Progenitor cell of endocrine pancreas (in vitro differentiated cells): ENCODE results near the gene PACSIN1. TPM values are rescaled to one million over a fixed set of nuclear protein-coding genes. Genes with fewer than 3 reads are reported as not detected.

Experiments
- DNase-seq: peaks from one replicate; pipeline ENCODE4 v3.0.0; 2021; ENCODE audit warnings: low spot score; ENCODE audit not compliant: unreplicated experiment
- H3K27ac Mint-ChIP-seq: 2 replicates; pipeline ENCODE4 v1.8.0; 2021; ENCODE audit warnings: mild to moderate bottlenecking, moderate library complexity, mixed read lengths
- H3K27me3 Mint-ChIP-seq: 2 replicates; pipeline ENCODE4 v1.8.0; 2021; ENCODE audit warnings: mixed read lengths
- H3K36me3 Mint-ChIP-seq: 2 replicates; pipeline ENCODE4 v1.8.0; 2022; ENCODE audit warnings: mixed read lengths; ENCODE audit not compliant: insufficient read depth
- H3K4me1 Mint-ChIP-seq: 2 replicates; pipeline ENCODE4 v1.8.0; 2021; ENCODE audit warnings: low read depth, mixed read lengths
- H3K4me3 Mint-ChIP-seq: 2 replicates; pipeline ENCODE4 v1.8.0; 2021; ENCODE audit warnings: low read depth, mild to moderate bottlenecking, moderate library complexity, mixed read lengths
- H3K9me3 Mint-ChIP-seq: 2 replicates; pipeline ENCODE4 v1.8.0; 2021; ENCODE audit warnings: low read depth, mixed read lengths
- total RNA-seq: library from RNA; stranded (reverse); gene quantifications from 2 replicates; pipeline ENCODE4 v1.2.1, GENCODE V29; 2021
- TF ChIP-seq, protein P1 (sequence below): fragments of 200-600 bp; sonication (generic); IDR thresholded peaks from one replicate; pipeline ENCODE4 v1.5.0; 2021; ENCODE audit warnings: antibody characterized with exemption, mild to moderate bottlenecking; ENCODE audit not compliant: unreplicated experiment

Gene PACSIN1
- total RNA-seq, 1 donor from 2014 or later = 0.72 TPM

DNA sequence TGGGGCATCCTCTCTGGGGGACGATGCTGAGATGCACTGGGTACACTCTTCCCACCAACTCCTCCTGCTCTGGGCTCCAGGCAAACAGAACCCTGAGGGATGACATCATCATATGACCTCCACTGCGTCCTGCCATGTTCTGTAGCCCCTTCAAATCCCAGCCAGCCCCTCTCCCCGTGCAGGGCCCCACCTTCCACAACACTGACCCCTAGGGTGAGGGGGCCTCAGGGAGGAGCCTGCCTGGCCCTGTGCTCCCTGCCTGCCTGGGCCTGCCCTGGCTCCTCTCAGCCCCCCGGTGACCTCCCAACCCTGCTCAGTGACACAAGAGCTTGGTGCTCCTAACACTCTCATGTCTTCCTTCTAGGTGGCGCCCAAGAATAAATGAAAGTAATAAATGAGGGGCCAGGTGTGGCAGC is 99.9 kb downstream of the PACSIN1 start:
- no peaks in the 10 kb centered on the region for H3K9me3 Mint-ChIP-seq
- H3K36me3 Mint-ChIP-seq = no peaks in the 10 kb centered on the region
- H3K27me3 Mint-ChIP-seq = peaks cover 50% of the 10 kb centered on the region
- peaks cover 14% of the 10 kb centered on the region for H3K4me1 Mint-ChIP-seq
- no peak overlapping the region for H3K27ac Mint-ChIP-seq
- TF ChIP-seq, protein P1, sequence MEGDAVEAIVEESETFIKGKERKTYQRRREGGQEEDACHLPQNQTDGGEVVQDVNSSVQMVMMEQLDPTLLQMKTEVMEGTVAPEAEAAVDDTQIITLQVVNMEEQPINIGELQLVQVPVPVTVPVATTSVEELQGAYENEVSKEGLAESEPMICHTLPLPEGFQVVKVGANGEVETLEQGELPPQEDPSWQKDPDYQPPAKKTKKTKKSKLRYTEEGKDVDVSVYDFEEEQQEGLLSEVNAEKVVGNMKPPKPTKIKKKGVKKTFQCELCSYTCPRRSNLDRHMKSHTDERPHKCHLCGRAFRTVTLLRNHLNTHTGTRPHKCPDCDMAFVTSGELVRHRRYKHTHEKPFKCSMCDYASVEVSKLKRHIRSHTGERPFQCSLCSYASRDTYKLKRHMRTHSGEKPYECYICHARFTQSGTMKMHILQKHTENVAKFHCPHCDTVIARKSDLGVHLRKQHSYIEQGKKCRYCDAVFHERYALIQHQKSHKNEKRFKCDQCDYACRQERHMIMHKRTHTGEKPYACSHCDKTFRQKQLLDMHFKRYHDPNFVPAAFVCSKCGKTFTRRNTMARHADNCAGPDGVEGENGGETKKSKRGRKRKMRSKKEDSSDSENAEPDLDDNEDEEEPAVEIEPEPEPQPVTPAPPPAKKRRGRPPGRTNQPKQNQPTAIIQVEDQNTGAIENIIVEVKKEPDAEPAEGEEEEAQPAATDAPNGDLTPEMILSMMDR = no peak
- no peak overlapping the region for H3K4me3 Mint-ChIP-seq
- no peak for DNase-seq

DNA sequence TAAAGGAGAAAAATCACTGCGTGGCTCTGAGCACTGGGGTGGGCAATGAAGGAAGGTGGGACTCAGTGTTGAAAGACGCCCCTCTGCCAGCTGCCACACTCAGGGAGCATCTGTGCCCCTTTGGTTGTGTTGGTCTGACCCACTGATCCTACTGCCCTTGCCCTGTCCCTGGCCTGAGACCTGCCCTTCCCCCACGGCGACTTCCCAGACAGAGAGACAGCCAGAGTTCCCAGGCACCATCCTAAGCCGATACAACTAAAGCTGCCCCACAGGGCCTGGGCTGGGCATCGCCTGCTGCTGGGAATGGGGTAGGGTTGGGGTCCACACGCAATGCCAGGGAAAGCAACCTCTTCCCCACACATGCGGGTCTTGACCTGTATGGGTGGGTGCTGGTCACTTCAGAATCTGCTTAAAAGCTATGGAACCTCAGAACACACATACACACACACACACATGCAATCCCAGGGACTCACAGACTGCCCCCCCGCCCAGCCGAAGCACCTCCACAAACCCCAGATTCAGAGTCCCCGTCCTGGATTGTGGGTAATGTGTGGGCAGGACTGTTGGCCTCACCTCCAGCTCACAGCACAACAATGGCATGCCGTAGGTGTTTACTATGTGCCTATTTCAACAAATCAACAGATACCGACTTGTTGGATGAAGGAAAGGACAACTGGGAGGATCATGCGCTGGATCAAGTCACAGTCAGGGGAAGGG is 101.1 kb downstream of the PACSIN1 start:
- Mint-ChIP-seq H3K27me3 (peaks cover 56% of the 10 kb centered on the region), H3K36me3 (no peaks in the 10 kb centered on the region), H3K4me1 (peaks cover 14% of the 10 kb centered on the region), H3K27ac (no peak overlapping the region), H3K4me3 (no peak overlapping the region), H3K9me3 (no peaks in the 10 kb centered on the region)
- DNase-seq = no peak
- TF ChIP-seq, protein P1 = no peak

DNA sequence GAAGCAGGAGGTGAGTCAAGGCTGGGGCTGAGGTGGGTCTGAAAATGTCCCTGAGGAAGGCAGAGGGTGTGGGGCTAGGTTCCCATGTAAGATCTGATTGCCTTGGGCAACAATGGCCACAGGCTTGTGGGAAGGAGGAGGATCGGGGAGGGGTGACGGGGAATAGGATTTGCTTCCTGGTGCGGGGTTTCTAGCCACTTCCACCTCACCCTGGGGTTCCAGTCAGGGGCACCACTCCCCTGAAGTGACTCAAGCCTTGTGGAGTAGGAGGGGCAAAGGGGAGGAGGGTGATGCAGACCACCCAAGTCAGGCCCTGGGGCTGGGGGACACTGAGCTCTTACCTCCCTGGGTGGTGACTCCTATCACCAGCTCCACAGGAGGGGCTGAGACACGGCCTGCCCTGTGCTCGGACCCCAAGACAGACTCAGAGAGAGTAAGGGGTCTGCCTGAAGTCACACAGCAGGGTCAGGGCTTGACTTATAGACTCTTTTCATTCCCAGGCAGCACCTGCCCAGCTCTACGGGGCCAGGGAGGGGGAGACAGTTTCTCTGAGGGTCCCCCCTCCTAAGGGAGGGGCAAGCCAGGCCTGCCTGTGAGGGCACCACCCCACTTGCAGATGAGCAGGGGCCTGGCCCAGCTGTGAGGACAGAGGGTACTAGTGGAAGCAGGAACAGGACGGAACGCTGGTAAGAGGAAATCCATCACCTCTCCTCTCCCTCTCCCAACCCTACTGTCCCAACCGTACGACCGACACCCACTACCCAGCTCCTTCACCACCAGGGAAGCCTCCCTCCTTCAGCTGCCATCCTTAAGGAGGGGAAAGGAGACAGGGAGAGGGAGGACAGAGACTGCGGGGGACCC is 102.7 kb downstream of the PACSIN1 start:
- DNase-seq = no peak
- no peaks in the 10 kb centered on the region for H3K36me3 Mint-ChIP-seq
- H3K9me3 Mint-ChIP-seq = no peaks in the 10 kb centered on the region
- H3K27me3 Mint-ChIP-seq = peaks cover 61% of the 10 kb centered on the region
- no peak overlapping the region for H3K27ac Mint-ChIP-seq
- TF ChIP-seq, protein P1 = no peak
- H3K4me3 Mint-ChIP-seq = no peak overlapping the region
- H3K4me1 Mint-ChIP-seq = peaks cover 7% of the 10 kb centered on the region

DNA sequence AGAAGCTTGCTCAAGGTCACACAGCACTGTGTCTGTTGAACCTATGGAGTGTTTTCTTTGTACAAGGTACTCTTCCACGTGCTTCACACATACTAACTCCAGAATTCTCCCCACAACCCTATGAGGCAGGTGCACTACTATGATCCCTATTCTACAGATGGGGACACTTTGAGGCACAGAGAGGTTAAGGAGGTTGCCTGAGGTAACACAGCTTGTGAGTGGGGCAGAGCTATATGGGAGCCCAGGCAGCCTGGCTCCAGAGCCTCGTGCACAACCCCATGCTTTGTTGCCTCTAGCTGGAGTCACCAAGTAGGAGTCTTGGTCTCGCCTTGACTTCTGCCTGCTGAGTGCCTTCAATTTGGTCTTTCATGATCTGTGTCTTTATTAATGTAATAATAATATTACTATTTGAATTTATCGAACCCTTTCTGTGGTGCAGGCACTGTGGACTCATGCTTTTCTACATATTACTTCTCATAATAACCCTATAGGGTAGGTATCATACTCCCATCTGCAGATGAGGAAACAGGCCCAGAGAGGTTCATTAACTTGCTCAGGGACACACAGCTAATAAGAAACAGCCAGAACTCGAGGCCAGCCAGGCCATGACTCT is 103.6 kb downstream of the PACSIN1 start:
- H3K36me3 Mint-ChIP-seq = no peaks in the 10 kb centered on the region

More for the DNA sequence above, 103.6 kb downstream of the PACSIN1 start:
- Mint-ChIP-seq H3K9me3 (no peaks in the 10 kb centered on the region), H3K27me3 (peaks cover 57% of the 10 kb centered on the region), H3K4me1 (peaks cover 9% of the 10 kb centered on the region), H3K27ac (no peak overlapping the region), H3K4me3 (no peak overlapping the region)
- no peak for DNase-seq
- TF ChIP-seq, protein P1 = no peak
